Kidney epithelial cell (primary cell): ENCODE data around the gene RAD51B. TPM values are rescaled to one million over a fixed set of nuclear protein-coding genes. Genes with fewer than 3 reads are reported as not detected.

Experiments used
- DNase-seq: peaks from one replicate; pipeline ENCODE4 v3.0.0-alpha.2; 2010; ENCODE audit warnings: low read depth
- H3K27me3 ChIP-seq: 2 replicates; pipeline ENCODE4 v1.6.0; 2011; ENCODE audit warnings: low read length; ENCODE audit not compliant: control insufficient read depth, insufficient read depth
- H3K36me3 ChIP-seq: 2 replicates; pipeline ENCODE4 v1.5.1; 2011; ENCODE audit warnings: low read length; ENCODE audit not compliant: control insufficient read depth, insufficient read depth
- H3K4me3 ChIP-seq: 2 replicates; pipeline ENCODE4 v1.5.1; 2011; ENCODE audit warnings: low read depth, mild to moderate bottlenecking, control low read depth, low read length
- total RNA-seq: library from RNA; depleted of rRNA; stranded (reverse); fragments of >200 nt; gene quantifications from 2 replicates; pipeline ENCODE4 v1.2.3, GENCODE V29; 2015
- TF ChIP-seq, protein P1 (sequence below): IDR thresholded peaks from 2 replicates; pipeline ENCODE4 v1.5.1; 2011; ENCODE audit warnings: mild to moderate bottlenecking, moderate library complexity, low read length, control low read depth, inconsistent platforms; ENCODE audit not compliant: insufficient read depth, poor library complexity, severe bottlenecking

RAD51B gene
- total RNA-seq, 1 donor from 2014 or later = 9.5 TPM

DNA sequence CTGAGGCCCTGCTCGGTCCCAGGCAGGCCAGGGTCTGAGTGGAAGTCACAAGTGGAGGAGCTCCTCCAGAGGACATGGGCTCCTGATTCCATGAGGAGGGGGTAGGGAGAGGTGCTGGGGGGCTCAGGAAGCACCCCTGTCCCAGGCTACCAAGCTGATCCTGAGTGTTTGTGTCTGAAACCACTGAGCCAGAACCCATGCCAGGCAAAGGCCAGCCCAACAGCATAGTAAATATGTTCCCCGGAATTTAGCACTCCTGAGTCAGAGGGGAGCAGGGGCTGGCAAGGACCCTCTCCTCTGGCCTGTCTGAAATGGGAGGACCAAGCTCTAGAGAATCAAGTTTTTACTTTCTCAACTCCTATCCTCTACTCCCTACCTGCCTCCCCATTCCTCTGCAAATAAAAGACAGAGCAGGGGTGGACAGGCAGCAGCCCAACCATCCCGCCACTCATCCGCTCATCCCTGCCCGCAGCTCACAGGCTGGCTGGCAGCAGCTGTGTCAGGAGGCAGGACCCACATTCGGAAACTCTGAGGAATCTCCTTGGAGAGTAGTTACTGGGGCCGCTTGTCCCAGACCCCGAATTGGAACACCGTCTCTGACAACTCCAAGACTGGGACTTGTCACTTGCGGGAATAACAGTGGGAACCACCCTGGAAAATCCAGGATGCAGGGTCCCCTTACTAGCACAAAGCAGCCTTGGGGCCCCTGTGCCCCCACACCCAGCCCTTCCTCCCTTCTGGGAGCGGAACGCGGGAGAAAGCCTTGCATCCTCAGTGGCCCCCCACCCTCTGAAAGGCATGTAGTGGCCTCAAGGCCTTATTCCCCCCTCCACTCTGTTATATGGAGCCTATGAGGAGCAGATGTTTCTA, 870.7 kb downstream of the RAD51B start:
- TF ChIP-seq, protein P1, sequence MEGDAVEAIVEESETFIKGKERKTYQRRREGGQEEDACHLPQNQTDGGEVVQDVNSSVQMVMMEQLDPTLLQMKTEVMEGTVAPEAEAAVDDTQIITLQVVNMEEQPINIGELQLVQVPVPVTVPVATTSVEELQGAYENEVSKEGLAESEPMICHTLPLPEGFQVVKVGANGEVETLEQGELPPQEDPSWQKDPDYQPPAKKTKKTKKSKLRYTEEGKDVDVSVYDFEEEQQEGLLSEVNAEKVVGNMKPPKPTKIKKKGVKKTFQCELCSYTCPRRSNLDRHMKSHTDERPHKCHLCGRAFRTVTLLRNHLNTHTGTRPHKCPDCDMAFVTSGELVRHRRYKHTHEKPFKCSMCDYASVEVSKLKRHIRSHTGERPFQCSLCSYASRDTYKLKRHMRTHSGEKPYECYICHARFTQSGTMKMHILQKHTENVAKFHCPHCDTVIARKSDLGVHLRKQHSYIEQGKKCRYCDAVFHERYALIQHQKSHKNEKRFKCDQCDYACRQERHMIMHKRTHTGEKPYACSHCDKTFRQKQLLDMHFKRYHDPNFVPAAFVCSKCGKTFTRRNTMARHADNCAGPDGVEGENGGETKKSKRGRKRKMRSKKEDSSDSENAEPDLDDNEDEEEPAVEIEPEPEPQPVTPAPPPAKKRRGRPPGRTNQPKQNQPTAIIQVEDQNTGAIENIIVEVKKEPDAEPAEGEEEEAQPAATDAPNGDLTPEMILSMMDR = no peak
- DNase-seq = no peak
- Histone ChIP-seq H3K27me3 (no peaks in the 10 kb centered on the region), H3K36me3 (no peaks in the 10 kb centered on the region), H3K4me3 (no peak overlapping the region)

DNA sequence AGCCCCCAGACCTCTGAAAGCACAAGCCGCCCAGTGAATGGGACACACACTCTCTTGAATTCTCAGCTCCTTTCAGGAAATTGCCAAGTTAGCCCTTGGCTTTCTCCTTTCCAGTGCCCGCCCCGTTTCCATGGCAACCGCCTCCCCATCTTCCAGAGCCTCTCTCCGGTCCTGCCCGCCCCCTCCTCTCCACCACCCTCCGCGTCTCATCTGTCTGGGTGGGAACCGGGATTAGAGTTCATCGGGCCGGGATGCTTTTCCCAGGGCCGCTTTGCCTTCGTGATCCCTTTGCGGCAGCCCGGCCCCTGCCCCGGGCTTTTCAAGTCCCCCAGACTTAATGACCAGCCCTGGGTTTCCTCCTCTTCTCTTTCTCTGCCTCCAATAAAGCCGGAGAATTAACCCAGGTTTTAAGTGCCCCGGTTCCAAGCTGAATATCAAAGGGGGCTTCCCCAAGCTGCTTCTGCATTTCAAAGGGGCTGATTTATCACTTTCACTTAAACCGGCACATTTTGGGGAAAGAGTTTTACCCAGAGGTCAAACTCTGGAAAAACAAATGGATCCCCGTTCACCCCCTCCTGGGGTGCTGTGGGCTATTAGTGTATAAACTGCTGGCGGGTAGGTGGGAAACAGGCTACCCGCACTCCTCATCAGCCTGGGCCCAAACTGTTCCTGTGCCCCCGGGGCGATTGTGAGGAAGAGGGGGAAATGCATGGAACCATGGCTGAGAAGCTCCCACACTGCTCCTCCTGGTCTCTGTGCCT, 871.6 kb downstream of the RAD51B start:
- Histone ChIP-seq H3K36me3 (no peaks in the 10 kb centered on the region), H3K4me3 (no peak overlapping the region), H3K27me3 (no peaks in the 10 kb centered on the region)
- DNase-seq = no peak
- TF ChIP-seq, protein P1 = no peak

DNA sequence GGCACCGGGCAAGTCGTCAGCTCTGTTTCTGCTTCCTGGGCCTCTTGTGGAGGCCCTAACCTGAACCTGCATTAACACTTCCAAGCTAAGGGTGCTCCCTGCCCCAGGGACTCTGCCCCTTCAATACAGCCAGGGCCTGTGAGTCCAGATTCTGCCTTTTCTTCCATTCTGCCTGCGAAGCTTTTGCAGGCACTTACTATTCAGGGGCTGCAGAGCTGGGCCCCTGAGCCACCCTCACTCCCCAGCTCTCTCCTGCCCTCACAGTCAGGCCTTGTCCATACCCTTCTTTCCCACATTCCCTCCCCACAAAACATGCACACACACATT, 872.2 kb downstream of the RAD51B start:
- no peak for DNase-seq
- H3K4me3 ChIP-seq = no peak overlapping the region
- H3K27me3 ChIP-seq = no peaks in the 10 kb centered on the region
- no peaks in the 10 kb centered on the region for H3K36me3 ChIP-seq
- TF ChIP-seq, protein P1 = no peak

DNA sequence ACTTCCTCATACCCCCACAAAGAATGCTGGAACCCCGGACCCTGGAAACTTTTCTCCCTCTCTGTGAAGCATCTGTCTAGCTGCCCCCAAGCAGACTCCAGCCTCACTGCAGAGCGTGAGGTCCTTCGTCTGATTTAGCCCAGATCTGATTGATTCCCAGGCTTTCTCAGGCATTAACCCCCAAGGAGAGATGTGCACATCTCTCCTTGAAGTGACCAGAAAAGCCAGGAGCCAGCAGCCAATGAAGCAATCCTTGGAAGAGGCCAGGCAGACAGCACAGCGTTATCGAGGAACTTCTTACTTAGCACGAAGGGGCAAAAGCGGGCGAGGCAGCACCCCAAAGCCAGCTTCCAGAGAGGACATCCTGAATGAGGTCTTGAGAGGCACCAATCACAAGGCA, 872.6 kb downstream of the RAD51B start:
- TF ChIP-seq, protein P1 = no peak

DNA sequence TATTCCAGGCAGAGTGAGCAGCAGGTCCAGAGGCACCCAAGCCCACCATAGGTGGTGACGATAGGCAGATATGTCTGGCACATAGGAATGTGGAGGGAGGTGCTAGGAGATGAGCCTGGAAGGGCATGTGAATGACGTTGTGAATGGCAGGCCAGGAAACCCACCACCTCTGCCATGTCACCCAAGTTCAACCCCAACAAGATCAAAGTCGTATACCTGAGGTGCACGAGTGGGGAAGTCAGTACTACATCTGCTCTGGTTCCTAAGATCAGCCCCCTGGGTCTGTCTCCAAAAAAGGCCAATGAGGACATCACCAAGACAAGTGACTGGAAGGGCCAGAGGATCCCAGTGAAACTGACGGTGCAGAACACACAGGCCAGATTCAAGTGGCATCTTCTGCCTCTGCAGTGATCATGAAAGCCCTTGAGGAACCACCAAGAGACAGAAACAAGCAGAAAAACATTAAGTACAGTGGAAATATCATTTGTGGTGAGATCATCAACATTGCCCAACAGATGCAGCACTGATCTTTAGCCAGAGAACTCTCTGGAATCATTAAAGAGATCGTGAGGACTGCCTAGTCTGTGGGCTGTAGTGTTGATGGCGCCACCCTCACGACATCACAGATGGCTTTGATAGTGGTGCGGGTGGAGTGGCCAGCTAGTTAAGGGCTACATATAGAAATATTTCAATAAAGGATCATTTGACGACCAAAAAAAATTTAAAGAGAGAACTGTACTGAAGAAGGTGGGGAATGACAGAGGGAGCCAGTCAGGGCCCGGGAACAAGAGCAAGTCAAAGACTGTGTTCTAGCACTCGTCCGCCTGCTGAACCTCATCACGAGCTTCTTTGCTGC, 873.6 kb downstream of the RAD51B start:
- H3K4me3 ChIP-seq = no peak overlapping the region
- no peak for DNase-seq
- TF ChIP-seq, protein P1 = no peak
- no peaks in the 10 kb centered on the region for H3K27me3 ChIP-seq
- no peaks in the 10 kb centered on the region for H3K36me3 ChIP-seq

More for the DNA sequence above, 872.6 kb downstream of the RAD51B start:
- Histone ChIP-seq H3K4me3 (no peak overlapping the region), H3K27me3 (no peaks in the 10 kb centered on the region), H3K36me3 (no peaks in the 10 kb centered on the region)
- DNase-seq = no peak
